NB4 (cell line): ENCODE data around the gene SORBS1.

ENCODE experiments used
- MYC ChIP-seq: IDR thresholded peaks from 2 replicates; pipeline ENCODE4 v1.6.1; 2011; ENCODE audit warnings: low read depth, low read length
- POLR2A ChIP-seq: IDR thresholded peaks from 2 replicates; pipeline ENCODE4 v1.6.1; 2011; ENCODE audit warnings: mild to moderate bottlenecking; ENCODE audit not compliant: insufficient read length; ENCODE audit errors: extremely low read depth
- TF ChIP-seq, protein P1 (sequence below): IDR thresholded peaks from one replicate; pipeline ENCODE4 v1.5.1; 2012; ENCODE audit warnings: low read depth, low read length
- TF ChIP-seq, protein P2 (sequence below): IDR thresholded peaks from 2 replicates; pipeline ENCODE4 v1.6.1; 2011; ENCODE audit warnings: low read depth, low read length

DNA sequence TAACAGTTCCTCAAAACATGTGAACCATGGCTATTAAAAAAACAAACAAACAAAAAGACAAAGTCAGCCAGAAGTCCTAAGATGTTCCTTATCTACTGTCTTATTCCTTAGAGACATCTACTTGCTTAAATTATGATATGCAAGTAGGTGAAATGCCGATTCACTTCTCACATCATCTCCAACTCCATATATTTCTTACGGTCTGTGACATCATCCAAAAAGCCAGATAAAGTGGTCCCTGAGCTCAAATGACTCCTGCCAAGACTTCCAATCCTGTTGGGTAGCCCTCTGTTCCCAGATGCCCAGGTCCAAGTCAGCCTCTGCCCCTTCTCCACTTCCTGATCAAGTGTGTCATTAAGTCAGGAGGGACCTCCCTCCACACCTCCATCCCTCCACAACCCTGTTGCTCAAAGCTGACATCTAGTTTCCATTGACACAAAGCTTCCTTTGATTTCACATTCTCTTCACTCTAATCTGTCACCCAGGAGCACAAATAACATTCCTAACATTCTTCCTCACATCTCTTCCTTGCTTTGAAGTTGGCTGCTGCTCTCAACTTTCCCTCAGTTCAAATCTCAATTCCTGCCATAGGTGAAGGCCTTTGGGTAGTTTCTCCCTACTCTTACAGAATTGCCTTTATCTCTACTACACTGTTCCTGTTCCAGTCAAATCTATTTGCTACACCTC lies 214.3 kb downstream of the SORBS1 start:
- TF ChIP-seq, protein P1, sequence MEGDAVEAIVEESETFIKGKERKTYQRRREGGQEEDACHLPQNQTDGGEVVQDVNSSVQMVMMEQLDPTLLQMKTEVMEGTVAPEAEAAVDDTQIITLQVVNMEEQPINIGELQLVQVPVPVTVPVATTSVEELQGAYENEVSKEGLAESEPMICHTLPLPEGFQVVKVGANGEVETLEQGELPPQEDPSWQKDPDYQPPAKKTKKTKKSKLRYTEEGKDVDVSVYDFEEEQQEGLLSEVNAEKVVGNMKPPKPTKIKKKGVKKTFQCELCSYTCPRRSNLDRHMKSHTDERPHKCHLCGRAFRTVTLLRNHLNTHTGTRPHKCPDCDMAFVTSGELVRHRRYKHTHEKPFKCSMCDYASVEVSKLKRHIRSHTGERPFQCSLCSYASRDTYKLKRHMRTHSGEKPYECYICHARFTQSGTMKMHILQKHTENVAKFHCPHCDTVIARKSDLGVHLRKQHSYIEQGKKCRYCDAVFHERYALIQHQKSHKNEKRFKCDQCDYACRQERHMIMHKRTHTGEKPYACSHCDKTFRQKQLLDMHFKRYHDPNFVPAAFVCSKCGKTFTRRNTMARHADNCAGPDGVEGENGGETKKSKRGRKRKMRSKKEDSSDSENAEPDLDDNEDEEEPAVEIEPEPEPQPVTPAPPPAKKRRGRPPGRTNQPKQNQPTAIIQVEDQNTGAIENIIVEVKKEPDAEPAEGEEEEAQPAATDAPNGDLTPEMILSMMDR, result no peak
- no peak for TF ChIP-seq MYC
- no peak for TF ChIP-seq POLR2A
- TF ChIP-seq, protein P2, sequence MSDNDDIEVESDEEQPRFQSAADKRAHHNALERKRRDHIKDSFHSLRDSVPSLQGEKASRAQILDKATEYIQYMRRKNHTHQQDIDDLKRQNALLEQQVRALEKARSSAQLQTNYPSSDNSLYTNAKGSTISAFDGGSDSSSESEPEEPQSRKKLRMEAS, result no peak
